ENCODE measurements around the gene EXOC3. TPM values are rescaled to one million over a fixed set of nuclear protein-coding genes. Genes with fewer than 3 reads are reported as not detected.

The EXOC3 gene
- polyA plus RNA-seq, 3 donors, result 33.2 to 59.7 (median 53.8) TPM

DNA sequence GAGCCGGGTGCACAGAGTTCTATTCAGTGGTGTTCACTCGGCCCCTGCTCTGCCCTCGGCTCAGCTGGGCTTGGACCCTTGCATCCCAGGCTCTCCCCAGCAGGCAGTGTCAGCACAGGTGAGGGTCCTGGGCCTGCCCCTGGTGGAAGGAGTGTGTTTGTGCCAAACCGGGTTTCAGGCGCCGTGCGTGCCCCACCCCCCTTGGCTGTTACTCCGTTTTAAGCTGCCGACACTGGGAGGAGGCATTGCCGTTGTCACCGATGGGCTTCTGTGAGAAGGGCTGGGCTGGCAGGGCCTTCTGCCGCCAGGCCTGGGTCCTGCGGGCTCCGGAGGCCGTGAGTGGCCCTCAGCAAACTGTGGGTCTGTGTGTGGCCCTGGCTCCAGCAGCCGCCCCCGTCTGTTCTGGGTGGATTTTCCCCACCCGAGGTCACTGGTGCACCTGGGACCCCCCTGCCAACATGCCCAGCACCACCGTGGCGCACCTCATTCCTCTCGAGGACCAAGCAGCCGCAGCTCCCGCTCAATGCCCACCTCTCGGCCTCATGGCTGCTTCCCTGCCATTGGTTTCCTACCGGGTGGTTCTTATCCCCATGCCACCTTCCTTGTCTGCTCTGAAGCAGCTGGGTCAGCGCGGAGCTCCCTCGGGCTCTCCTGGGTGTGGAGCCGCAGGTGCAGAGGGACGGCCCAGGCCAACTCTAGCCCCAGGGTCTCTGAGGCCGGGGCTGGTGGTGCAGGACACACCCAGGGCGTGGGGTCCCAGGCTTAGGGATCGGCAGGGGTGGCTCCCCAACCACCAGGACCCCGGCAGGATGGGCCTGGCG lies 44.3 kb upstream of the EXOC3 start:
- no peak overlapping the region for H3K4me3 Mint-ChIP-seq

More for the DNA sequence above, 44.3 kb upstream of the EXOC3 start:
- DNase-seq, result peak in 1 of 3 donors; percentile 8
- Histone ChIP-seq H4K20me1 (ENCODE audit: insufficient read depth, low read length) (no peaks in the 10 kb centered on the region), H3K79me2 (ENCODE audit: insufficient read depth, low read length) (no peaks in the 10 kb centered on the region), H3K4me3 (replicated peaks in 1 of 3; ENCODE audit: low read depth in 2 of 3, low read length in 3 of 3) (no peak overlapping the region), H2AFZ (ENCODE audit: insufficient read depth, low read depth, low read length, poor library complexity, severe bottlenecking) (no peak overlapping the region), H3K9ac (ENCODE audit: insufficient read depth, low read length, poor library complexity, severe bottlenecking) (peak overlapping the region; percentile 44), H3K4me2 (replicated peaks; ENCODE audit: extremely low read depth, low read length, poor library complexity, severe bottlenecking) (no peak overlapping the region), H3K27me3 (ENCODE audit: control insufficient read depth in 2 of 2, insufficient read depth in 2 of 2, low read length in 2 of 2) (peaks cover 0 to 12% of the 10 kb centered on the region in 2 donors), H3K4me1 (ENCODE audit: control insufficient read depth in 1 of 2, insufficient read depth in 2 of 2, low read length in 2 of 2) (peaks cover 19 to 29% of the 10 kb centered on the region in 2 donors), H3K36me3 (replicated peaks in 1 of 2; ENCODE audit: control insufficient read depth in 1 of 2, insufficient read depth in 2 of 2, low read length in 2 of 2) (no peaks in the 10 kb centered on the region), H3K27ac (ENCODE audit: low read depth in 1 of 2, low read length in 2 of 2) (no peak overlapping the region), H3K9me3 (replicated peaks in 1 of 2; ENCODE audit: control insufficient read depth in 1 of 2, insufficient read depth in 1 of 2, low read length in 2 of 2) (no peaks in the 10 kb centered on the region)
- H3K36me3 Mint-ChIP-seq, result no peaks in the 10 kb centered on the region
- peaks cover 0 to 4% (median 2%) of the 10 kb centered on the region in 7 donors for H3K9me3 Mint-ChIP-seq
- peak overlapping the region in 5 of 7 donors; percentile 72 to 91 (median 78) for H3K27ac Mint-ChIP-seq
- intact Hi-C loops (cut with micrococcal nuclease), result no loop called here
- H3K27me3 Mint-ChIP-seq (ENCODE audit: low read depth in 3 of 3), result peaks cover 9 to 16% (median 15%) of the 10 kb centered on the region in 3 donors
- peaks cover 17% of the 10 kb centered on the region for H3K4me1 Mint-ChIP-seq
- 96% methylated on average over 33 of the region's 35 CpGs for WGBS (ENCODE audit: insufficient coverage)
- TF ChIP-seq, protein P1, sequence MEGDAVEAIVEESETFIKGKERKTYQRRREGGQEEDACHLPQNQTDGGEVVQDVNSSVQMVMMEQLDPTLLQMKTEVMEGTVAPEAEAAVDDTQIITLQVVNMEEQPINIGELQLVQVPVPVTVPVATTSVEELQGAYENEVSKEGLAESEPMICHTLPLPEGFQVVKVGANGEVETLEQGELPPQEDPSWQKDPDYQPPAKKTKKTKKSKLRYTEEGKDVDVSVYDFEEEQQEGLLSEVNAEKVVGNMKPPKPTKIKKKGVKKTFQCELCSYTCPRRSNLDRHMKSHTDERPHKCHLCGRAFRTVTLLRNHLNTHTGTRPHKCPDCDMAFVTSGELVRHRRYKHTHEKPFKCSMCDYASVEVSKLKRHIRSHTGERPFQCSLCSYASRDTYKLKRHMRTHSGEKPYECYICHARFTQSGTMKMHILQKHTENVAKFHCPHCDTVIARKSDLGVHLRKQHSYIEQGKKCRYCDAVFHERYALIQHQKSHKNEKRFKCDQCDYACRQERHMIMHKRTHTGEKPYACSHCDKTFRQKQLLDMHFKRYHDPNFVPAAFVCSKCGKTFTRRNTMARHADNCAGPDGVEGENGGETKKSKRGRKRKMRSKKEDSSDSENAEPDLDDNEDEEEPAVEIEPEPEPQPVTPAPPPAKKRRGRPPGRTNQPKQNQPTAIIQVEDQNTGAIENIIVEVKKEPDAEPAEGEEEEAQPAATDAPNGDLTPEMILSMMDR (IDR thresholded peaks at IDR 0.05), result no peak
